ENCODE results near the gene SPATA16.
"Not testable (repeated sequence)": the region's sequence is repeated elsewhere in the genome, so short reads cannot be mapped to it uniquely, and the experiment has no call there.

Gene SPATA16

DNA sequence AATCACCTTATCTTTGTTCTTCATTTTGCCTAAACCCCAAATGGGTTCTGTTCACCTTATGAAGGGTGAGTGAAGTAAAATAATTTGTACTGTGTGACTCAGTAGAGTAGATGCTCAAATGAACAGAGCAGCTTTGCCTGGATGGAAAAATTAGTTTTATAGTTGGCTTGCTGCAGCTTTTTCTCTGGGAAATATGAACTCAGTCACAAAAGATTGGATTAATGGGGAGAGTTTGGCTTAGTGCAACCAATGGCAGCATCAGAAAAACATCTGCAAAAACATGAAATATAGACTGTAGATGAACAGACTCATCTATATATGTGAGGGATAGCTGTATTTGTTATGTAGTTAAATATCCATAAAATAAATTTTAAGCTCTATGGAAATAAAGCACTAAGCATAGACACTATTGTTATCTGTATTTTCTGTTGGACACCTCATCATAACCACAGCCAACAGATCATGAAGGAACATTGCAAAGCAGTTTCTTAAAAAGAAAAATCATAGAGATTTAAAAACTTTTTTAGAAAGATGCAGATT, 209.2 kb downstream of the SPATA16 start:
- DNase-seq = no peak

DNA sequence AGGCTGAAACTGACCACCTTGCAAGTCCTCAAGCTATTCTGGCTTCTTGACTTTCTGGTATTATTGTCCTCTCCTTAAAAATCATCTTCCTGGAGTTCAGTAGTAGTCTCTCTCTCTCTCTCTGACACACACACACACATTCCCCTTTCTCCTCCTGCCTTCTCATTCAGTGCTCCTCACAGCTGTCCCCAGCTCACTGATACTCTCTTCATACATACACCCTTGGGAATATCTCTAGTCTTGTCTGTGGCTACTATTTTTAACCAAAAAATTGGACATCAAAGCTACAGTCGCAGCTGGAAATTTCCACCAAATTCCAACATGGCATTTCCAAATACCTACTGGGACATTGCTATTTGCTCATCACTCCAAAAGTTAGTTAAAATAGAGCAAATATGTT, 211.6 kb downstream of the SPATA16 start:
- DNase-seq = no peak

DNA sequence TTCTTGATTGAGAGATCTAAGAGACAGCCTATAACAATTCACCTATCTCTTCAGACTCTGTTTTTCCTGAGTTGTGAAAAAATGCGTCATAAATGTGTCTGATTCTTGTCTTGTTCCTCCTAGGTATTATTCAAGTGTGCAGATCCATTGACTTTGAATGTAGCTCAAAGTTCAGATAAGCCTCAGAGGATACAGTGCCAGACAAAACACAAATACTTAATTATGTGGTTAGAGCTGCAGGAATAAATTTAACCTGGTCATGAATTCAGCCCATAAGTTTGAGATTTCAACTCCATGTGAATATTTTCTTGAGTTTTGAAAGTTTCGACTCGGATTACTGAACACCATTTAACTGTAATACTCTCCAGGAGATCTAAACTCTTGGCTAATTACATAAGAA, 216.5 kb downstream of the SPATA16 start:
- no peak for DNase-seq

DNA sequence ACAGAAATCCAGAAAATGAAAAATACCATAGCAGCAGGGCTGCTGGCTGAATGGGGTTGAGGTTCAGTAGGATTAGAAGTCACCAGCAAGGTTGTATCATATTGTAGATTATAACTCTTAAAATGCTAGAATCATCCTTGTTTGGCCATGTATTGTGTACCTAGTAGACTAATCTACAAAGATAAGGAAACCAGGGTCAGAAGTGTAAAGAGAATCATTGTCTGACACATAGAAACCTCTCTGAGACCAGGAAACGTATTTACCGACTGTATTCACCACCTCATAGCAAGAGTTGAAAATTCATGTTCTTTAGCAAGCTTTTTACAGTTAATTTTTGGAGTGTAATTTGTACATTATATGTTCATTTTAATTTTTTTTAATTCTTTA, 221.7 kb downstream of the SPATA16 start:
- DNase-seq = no peak

DNA sequence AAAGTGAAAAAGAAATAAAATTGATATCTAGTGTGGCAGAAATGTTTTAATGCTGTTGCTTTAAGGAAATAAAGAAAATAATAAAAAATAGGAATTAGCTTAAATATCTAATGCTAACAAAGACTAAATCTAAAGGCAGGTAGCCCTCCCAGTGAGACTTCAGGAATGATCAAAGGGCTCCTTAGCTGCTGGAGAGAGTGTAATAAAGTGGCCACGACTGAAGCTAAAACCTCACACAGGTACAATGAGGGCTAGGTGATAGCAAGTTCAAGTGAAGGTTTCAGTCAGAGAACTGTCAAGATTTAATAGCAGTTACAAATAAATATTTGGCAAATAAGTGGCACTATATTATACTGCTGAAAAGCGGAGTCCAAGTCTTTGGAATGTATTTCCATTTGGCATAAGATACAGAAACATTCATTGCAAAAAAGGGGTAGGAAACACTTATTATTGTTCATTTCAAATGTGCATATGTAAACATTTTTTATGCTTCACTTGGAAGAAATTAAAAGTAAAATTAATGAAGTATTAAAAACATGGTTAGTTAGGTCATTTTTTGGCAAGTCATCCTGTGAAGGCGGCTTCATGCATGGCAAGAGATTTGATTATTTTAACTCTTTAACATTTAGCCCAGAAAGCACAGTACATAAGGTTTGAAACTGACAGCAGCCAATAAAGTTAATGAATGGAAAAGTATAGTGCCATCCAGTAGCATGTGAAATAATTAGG, 222.3 kb downstream of the SPATA16 start:
- no peak for DNase-seq

DNA sequence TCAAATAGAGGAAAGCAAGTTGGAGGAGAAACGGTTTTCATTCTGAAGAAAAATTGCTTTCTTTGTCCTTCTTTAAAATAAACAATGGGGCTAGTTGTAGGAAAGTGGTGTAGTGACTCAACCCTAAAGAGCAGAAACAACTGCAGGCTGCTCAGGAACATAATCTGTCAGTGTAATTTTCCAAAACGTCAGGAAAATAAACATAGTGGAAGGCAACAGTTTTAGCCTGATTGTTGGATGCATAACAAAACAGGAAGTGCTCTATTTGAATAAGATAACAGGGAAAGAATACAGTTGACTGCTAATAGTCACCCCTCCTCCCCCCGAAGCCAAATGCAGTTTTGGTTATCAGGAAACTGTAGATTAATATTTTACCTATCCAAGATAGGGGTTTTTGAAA, 222.9 kb downstream of the SPATA16 start:
- no peak for DNase-seq

DNA sequence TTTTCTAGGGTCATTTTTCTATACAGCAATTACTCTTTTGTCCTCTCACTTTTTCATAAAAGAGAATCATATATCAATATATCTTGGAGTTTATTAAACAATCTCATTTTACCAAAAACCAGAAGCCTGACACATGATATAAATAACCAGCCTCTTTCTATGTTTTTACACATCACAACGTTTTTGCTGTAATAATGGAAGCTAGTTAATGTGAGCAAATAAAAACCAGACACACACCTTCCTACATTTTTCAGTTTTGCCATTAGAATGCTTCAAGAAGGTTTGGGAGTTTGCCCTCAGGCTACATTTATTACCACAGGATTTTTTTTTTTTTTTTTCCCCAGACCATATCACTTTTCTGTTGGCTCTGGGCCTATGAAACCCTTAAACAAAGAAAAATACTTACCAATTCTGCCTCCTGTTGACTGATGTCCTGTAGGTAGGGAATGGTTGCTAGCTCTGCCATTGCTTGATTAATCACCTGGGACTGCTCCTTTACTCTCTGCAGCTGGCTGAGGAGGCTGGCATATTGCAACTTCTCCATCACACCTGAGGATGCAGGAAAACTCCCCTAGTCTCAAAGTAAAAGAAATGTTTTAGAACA, 225.0 kb downstream of the SPATA16 start:
- no peak for DNase-seq

DNA sequence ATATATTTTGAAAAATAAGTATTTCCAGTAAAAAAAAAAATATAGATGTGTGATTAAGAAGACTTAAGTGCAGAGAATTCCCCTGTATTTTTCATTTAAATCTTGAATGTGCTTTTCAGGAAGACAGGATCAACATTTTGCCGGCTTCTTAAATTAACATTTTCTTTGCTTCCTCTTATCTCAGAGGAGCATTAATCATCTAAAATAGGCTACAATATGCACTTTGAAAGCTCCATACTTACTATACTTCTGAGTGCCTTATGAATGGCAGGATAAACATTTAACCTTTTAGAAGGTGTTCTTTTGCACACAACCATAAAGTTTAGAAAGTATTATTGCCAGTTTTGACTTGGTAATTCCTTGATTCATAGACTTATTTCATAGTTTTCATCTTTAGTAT, 226.2 kb downstream of the SPATA16 start:
- DNase-seq = no peak

DNA sequence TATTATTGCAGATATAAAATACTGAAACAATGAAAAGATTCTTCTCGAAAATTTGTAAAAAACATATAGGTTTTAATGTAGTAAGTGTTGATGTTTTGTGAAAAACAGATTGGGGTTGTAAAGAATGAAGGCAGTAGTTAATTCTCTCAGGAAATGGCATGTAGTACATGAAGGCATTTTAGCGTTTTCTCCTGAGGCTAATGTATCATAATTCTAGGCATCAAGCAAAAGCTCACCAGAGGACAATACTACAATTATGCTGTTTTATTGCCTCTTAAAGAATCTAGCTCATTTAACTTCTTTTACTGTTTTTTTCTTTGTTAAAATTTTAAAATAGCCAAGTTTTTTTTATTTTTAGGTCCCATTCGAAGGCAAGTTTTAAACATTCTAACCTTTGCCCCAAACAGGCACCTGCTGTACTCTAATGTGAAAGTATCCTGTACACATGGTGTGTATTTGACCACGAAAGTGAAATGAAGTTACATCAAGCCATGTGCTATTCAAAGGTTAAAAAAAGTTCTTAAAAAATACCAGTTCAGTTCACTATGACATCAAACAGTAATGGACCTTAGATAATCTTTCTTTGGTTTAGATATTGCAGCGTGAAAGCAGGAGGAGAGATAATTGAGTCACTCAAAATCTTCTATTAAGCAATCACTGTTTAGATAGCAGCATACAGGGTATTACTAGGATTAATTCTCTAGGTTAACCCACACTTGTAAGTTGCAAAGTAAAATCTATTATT, 227.0 kb downstream of the SPATA16 start:
- no peak for DNase-seq

DNA sequence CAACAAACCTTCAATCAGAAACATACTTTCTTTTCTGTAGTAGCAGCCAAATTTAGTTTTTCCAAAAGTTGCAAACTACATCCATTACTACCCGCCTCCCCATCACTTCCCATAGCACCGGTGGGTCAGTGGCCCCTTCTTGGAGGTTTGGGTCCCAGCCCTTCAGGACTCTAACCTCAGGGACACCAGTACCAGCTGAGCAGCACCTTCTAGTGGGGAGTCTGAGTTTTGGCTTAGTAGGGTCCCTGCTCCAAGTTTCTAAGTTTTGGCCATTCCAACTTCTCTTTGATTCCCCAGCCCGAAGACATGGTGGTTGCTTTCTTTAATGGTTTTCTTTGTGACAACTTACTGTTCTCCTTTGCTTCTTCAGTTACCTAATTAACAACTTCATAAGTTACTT, 229.9 kb downstream of the SPATA16 start:
- no peak for DNase-seq

DNA sequence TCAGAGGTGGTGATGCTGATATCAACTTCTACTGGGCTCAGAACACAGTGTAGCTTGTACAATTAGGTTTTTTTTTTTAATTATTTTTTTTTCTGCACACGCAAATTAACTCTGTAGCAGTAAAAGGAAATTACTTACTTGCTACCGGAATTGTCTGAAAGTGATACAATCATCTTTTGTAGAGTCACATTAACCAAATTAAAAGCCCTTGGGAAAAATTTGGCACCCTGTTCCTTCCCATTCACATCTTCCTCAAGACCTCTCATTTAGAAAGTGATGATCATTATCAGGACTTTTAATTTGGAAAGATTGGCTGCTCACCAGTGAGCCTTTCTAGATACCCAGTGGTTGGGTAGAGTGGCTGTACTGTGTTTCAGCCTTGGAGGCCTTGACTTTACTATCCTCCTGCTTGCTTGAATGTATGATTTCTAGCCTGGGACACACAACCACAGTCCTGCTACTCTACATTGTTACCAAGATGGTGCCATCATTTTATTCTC, 232.2 kb downstream of the SPATA16 start:
- no peak for DNase-seq

DNA sequence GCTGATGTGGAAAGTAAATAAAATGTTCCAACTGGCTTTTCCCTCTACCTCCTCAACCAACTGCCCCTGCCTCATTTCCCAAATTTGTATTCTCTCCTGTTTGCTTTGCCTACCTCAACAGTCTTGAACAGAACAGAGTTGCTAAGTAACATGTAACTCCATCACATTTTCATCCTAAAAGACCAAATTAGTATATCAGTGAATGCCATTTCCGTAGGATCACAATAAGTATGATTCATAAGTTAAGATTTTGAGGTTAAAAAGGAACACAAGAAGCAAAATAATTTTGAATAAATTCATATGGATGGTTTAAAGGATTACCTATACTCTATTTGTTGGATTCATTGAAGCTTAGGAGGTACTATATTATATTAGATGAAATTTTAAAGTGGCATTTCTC, 235.6 kb downstream of the SPATA16 start:
- DNase-seq = no peak

DNA sequence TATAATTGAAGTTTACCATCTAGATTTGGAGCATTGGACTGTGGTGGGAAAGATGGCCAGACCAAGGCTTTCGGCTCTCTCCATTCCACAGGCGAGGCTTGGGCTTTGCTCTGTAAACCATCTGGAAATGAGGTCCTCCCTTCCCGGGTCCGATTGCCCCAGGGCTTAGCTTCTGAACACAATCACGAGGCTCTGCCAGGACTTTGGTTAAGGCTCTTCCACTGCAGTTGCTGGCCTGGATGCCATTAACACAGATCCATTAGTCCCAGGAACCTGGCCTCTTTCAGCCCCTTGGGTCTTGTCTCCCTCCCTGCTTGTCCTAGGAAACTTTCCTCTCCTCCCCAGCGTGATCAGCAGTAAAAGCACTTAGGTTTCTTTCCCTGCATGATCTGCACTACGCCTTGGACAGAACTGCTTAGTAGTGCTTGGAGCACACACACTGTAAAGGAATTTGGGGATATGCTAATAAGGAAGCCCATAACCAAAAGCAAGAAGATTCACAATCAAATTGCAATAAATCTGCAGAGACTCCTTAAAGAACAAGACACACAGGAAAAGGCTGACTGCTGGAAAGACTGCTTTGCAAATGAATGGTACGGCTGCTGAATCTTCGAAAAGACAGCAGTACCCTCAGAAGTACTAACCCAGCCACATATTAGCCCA, 236.2 kb downstream of the SPATA16 start:
- DNase-seq = no peak

DNA sequence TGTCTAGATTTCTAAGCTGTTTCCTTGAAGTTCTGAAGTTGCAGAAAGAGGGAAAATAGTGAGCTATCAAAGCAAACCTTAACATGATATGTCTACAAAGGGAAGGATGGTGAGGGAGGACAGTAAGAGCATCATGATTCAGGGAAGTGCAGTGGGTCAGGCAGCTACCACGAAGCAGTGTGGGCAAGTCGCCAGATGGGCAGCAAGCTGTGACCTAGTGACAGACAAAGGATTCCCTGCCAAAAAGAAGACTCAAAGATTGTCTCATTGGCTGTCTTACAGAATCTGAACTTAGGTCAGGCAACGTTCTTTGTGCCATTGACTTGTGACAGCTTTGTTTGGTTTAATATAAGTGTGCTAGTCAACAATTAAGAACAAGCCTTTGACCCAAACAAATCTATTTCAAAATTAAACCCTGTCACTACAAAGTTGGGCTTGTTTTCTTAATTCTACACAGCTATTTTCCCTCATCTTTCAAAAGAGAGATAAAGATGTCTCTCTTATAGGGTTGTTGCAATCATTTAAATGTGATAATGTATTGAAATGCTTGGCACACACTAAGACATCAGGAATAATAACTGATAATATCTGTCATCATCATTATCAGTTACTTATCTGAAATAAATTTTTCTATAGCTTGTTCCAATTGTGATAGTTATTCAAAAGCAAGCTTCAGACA, 237.3 kb downstream of the SPATA16 start:
- DNase-seq = no peak

DNA sequence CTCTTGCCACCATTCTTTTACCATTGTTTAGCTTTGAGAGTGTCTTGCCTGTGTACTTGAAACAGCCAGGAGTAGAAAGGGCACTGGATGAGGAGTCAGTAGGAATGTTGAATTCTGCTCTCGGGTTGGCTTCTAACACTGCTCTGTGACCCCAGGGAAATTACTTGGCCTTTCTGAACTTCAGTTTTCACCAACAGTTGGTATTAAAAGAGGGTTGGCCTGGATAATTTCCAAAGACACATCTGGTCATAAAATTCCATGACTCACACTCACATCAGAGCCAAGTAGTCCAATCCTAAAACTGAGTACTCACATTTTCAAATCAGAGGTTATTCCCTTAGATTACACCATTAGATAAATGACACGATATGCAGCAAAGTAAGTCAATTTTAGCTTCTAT, 248.9 kb downstream of the SPATA16 start:
- no peak for DNase-seq

DNA sequence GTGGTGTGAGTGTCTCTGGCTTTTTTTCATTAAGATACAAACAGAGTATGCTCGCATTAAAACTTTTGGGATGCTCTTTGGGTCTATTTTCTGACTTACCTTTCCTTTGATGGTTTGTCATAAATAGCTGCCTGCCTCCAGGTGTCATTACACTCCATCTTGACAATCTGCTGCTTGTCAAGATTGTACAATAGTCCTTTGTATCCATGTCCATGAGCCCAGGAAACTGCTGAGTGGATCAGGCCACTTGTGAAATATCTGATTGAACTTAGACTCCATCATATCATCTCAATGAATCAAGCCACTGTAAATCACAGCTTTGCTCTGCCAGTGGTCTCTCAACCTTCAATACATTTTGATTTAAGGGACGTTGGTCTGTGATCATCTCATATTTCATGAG, 255.3 kb downstream of the SPATA16 start:
- no peak for DNase-seq

DNA sequence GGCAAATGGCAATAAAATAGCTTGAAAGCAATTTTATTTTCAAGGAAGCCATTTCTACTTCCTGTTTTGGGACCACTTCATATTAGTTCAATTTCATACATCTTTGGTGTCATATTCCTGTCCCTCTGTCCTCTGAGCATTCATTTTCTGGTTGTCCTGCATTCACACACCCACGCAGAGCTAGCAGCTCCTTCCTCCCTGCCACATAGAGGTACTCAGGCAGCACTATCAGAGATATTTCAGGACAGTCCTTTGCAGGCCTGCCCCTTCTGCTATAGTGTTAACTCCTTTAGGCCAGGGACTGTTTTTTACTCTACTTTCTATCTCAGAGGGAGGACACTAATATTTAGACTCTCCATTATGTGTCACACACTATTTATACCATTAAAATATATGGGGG, 258.5 kb downstream of the SPATA16 start:
- no peak for DNase-seq

DNA sequence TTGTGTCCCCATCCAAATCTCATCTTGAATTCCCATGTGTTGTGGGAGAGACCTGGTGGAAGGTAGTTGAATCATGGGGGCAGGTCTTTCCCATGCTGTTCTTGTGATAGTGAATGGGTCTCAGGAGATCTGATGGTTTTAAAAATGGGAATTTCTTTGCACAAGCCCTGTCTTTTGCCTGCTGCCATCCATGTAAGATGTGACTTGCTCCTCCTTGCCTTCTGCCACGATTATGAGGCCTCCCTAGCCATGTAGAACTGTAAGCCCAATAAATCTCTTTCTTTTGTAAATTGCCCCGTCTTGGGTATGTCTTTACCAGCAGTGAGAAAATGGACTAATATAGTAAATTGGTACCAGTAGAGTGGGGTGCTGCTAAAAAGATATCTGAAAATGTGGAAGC, 261.7 kb downstream of the SPATA16 start:
- DNase-seq = not testable (repeated sequence)

DNA sequence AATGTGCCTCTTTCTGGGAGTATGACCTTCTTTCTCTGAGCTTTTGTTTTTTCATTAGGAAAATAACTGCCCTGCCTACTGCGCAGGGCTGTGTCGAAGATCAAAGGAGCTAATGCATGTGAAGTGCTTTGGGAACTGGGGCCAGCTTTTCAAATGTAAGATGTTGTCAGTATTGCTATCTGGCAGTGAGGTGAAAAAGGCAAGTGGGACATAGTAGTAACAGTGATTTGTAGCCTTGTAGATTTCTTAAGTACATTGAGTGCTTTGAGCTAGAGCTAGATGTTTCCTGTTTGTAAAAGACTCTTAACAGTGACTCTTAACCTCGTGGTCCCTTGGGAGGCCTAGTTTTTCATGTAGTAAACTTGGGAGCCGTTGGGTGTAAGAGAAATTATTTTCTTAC, 264.0 kb downstream of the SPATA16 start:
- DNase-seq = no peak

DNA sequence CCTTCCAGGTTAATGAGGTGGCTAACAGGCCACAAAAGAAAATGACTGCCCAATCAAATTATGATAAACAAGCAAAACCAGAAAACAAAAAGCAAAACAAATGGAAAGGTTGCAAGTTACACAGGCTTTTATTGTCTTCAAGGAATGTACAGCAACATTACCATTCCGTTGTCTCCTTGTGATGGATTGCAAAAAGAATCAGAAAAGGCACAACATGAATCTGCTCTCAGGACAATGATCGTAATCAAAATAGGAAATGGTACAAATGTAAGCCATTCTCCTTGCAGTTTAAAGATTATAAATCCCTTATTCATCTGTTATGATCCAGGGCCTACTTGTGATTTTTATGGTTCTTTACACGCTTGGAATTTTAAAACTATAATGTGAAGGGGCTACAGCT, 264.7 kb downstream of the SPATA16 start:
- no peak for DNase-seq

DNA sequence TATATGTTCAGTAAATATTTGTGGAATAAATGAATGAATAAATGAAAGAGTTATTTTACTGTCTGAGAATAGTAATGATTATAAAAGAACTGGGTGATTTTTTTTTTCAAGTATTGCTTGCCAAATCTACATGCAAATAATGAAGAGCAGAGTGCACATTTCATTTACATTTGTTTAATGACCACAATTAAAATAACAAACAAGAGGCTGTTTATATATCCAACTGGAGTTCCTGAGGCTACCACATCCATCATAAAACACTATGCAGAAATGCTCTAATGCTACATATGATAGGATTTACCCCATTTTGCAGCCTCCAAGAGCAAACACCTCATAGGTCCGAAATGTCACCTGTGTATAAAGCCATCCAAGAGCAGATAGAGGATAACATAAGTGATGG, 266.0 kb downstream of the SPATA16 start:
- no peak for DNase-seq

DNA sequence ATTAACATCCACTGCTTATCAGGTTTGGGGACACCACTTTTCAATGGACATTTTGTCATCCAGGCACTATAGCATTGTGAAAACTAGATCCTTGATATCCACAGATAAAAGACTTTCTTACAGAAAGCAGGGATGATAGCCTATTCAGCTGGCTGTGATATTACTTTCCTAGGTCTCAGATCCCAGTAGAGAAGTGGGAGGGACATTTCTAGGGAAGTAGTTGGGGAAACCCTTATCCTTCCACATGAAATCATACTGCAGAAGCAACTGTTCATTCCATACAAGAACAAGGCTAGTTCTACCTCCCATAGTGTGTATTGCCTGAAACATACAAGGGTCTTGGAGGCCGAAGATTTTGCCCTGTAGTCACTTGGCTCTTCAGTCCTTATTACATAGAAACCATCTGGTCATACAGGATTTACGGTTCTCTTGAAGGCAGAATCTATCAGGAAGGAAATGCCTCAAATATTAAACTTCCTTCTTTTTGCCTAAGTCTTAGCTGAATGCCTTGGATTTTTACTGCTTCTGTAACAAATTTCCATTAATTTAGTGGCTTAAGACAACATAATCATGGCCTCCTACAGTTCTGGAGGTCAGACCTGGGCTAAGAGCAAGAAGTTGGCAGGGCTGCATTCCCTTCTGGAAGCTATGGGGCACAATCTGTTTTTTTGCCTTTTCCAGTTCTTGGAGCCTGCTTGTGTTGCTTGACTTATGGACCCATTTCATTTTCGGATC, 271.1 kb downstream of the SPATA16 start:
- DNase-seq = no peak

Data from activated CD4-positive, alpha-beta T cell treated with anti-CD3 and anti-CD28 coated beads, Interleukin-10, Interleukin-2, amounts not matched to agents 100 ng/mL and 50 ng/mL, durations not matched to agents 16 hours and 8 hours (primary cell).